Uterus (tissue), 2 donors: ENCODE data around the gene NFIA.

Source experiments
- CTCF ChIP-seq, 4 experiments: fragments of 200-600 bp in 2 of 4; fragments of 450-650 bp in 2 of 4; sonication (generic) in 2 of 4; IDR thresholded peaks; one replicate each; pipeline ENCODE4 v1.5.1; 2016 to 2019; ENCODE audit warnings: antibody characterized with exemption in 4 of 4, mild to moderate bottlenecking in 2 of 4, moderate library complexity in 1 of 4
- POLR2A ChIP-seq, 2 donors: fragments of 450-650 bp; IDR thresholded peaks; one replicate each; pipeline ENCODE4 v1.6.1; 2016; ENCODE audit warnings: antibody characterized with exemption in 2 of 2, mild to moderate bottlenecking in 1 of 2, moderate library complexity in 1 of 2

GRCh38 chr1:61391730-61392129 is 309.4 kb downstream of the NFIA start:
- TF ChIP-seq CTCF (IDR thresholded peaks at IDR 0.05), result no peak
- TF ChIP-seq POLR2A (IDR thresholded peaks at IDR 0.05), result no peak
